H1 (cell line): ENCODE results near the gene NFKB1. TPM values are rescaled to one million over a fixed set of nuclear protein-coding genes. Genes with fewer than 3 reads are reported as not detected.

Source experiments
- CTCF ChIA-PET: fragments of 300-600 bp; sonication (Branson Sonifier 250); formaldehyde crosslinking; loops from one replicate; lab custom pipeline; 2021; ENCODE audit not compliant: partially characterized antibody; lab: Charles Lee
- POLR2A ChIA-PET: fragments of 300-600 bp; sonication (Branson Sonifier 250); formaldehyde crosslinking; loops from one replicate; lab custom pipeline; 2021; ENCODE audit warnings: inconsistent platforms; ENCODE audit not compliant: partially characterized antibody; lab: Charles Lee
- DNase-seq, 2 experiments: peaks; one replicate each; pipeline versions ENCODE4 v3.0.0 to v3.0.0-alpha.2; 2010 to 2022; ENCODE audit warnings: low spot score in 2 of 2, low read depth in 1 of 2, mixed read lengths in 1 of 2
- FAIRE-seq: peaks from 2 replicates; lab custom pipeline; 2011; peaks lifted over from hg19 to GRCh38; lab: Jason Lieb, UNC
- H2AFZ ChIP-seq: 2 replicates; pipeline ENCODE4 v1.8.1; 2012; ENCODE audit warnings: low read length, inconsistent platforms
- H2AK5ac ChIP-seq: 2 replicates; pipeline ENCODE4 v1.6.1; 2013; ENCODE audit warnings: low read depth, low read length
- H2BK120ac ChIP-seq: replicated peaks from 2 replicates; pipeline ENCODE3; 2013; ENCODE audit warnings: low read depth, low read length, inconsistent platforms
- H2BK12ac ChIP-seq: 2 replicates; pipeline ENCODE4 v1.6.1; 2013; ENCODE audit warnings: low read depth, low read length
- H2BK15ac ChIP-seq: 2 replicates; pipeline ENCODE4 v1.6.1; 2013; ENCODE audit warnings: low read length
- H2BK20ac ChIP-seq: 2 replicates; pipeline ENCODE4 v1.6.1; 2013; ENCODE audit warnings: low read length
- H2BK5ac ChIP-seq: 2 replicates; pipeline ENCODE4 v1.6.1; 2013; ENCODE audit warnings: low read depth, low read length
- H3K14ac ChIP-seq: 2 replicates; pipeline ENCODE4 v1.6.1; 2013; ENCODE audit warnings: inconsistent platforms; ENCODE audit not compliant: insufficient read length
- H3K18ac ChIP-seq: 2 replicates; pipeline ENCODE4 v1.6.1; 2013; ENCODE audit warnings: low read length; ENCODE audit errors: extremely low read depth
- H3K23ac ChIP-seq: 2 replicates; pipeline ENCODE4 v1.6.1; 2013; ENCODE audit warnings: inconsistent platforms; ENCODE audit not compliant: insufficient read length
- H3K23me2 ChIP-seq: 2 replicates; pipeline ENCODE4 v1.6.1; 2013; ENCODE audit warnings: low read depth, low read length
- H3K27ac ChIP-seq: 2 replicates; pipeline ENCODE4 v1.6.1; 2011; ENCODE audit warnings: low read depth, low read length, inconsistent platforms
- H3K27me3 ChIP-seq, 4 experiments: replicated peaks in 1 of 4; 1 replicate in 1 of 4; 2 replicates in 3 of 4; pipeline versions ENCODE4 v1.6.1 to v1.8.1; 2011 to 2013; ENCODE audit warnings: low read length in 3 of 4, mild to moderate bottlenecking in 3 of 4, inconsistent platforms in 2 of 4, mixed read lengths in 2 of 4, moderate library complexity in 1 of 4; ENCODE audit not compliant: control insufficient read depth in 3 of 4, insufficient read depth in 3 of 4; ENCODE audit errors: extremely low read depth in 1 of 4
- H3K36me3 ChIP-seq, 4 experiments: 2 replicates each; pipeline versions ENCODE4 v1.6.1 to v1.8.1; 2011 to 2013; ENCODE audit warnings: mild to moderate bottlenecking in 4 of 4, low read length in 3 of 4, moderate library complexity in 2 of 4, control low read depth in 1 of 4, inconsistent platforms in 1 of 4; ENCODE audit not compliant: insufficient read depth in 4 of 4, control insufficient read depth in 2 of 4
- H3K4ac ChIP-seq: replicated peaks from 2 replicates; pipeline ENCODE3; 2013; ENCODE audit warnings: low read length, low read depth, mixed read lengths, inconsistent platforms; ENCODE audit not compliant: insufficient read length
- H3K4me1 ChIP-seq, 4 experiments: replicated peaks in 1 of 4; 1 replicate in 1 of 4; 2 replicates in 3 of 4; pipeline versions ENCODE4 v1.6.1 to v1.8.1; 2011 to 2013; ENCODE audit warnings: low read length in 3 of 4, inconsistent platforms in 2 of 4, mixed read lengths in 1 of 4; ENCODE audit not compliant: insufficient read depth in 4 of 4, control insufficient read depth in 3 of 4
- H3K4me2 ChIP-seq, 2 experiments: 2 replicates each; pipeline versions ENCODE4 v1.6.1 to v1.8.1; 2011 to 2013; ENCODE audit warnings: low read depth in 2 of 2, low read length in 2 of 2, control low read depth in 1 of 2, inconsistent platforms in 1 of 2, mild to moderate bottlenecking in 1 of 2; ENCODE audit not compliant: insufficient read depth in 1 of 2
- H3K4me3 ChIP-seq, 4 experiments: fragments of 200-600, 300-600 bp in 1 of 4; sonication (generic), shearing (Covaris generic), sonication (Bioruptor Twin) in 1 of 4; 2 replicates each; pipeline versions ENCODE4 v1.5.1 to v1.8.1; 2011 to 2016; ENCODE audit warnings: low read length in 4 of 4, low read depth in 3 of 4, control low read depth in 2 of 4, inconsistent platforms in 2 of 4, mild to moderate bottlenecking in 2 of 4, mixed read lengths in 1 of 4, moderate library complexity in 1 of 4; ENCODE audit not compliant: insufficient read depth in 2 of 4; ENCODE audit errors: extremely low read depth in 1 of 4
- H3K56ac ChIP-seq: replicated peaks from 2 replicates; pipeline ENCODE3; 2013; ENCODE audit warnings: low read depth, mild to moderate bottlenecking, mixed read lengths, low read length, inconsistent platforms; ENCODE audit not compliant: insufficient read length
- H3K79me1 ChIP-seq: 2 replicates; pipeline ENCODE4 v1.6.1; 2013; ENCODE audit warnings: low read depth, low read length, control low read depth
- H3K79me2 ChIP-seq, 2 experiments: 2 replicates each; pipeline versions ENCODE4 v1.6.1 to v1.8.1; 2012 to 2013; ENCODE audit warnings: low read length in 2 of 2, mild to moderate bottlenecking in 2 of 2, inconsistent platforms in 1 of 2; ENCODE audit not compliant: insufficient read depth in 2 of 2, control insufficient read depth in 1 of 2
- H3K9ac ChIP-seq, 4 experiments: replicated peaks in 1 of 4; 1 replicate in 1 of 4; 2 replicates in 3 of 4; pipeline versions ENCODE4 v1.6.1 to v1.8.1; 2011 to 2013; ENCODE audit warnings: low read depth in 3 of 4, low read length in 3 of 4, control low read depth in 2 of 4, mild to moderate bottlenecking in 2 of 4, moderate library complexity in 2 of 4, inconsistent platforms in 1 of 4; ENCODE audit errors: extremely low read depth in 1 of 4
- H3K9me3 ChIP-seq, 2 experiments: 2 replicates each; pipeline versions ENCODE4 v1.6.1 to v1.8.1; 2012 to 2013; ENCODE audit warnings: mild to moderate bottlenecking in 2 of 2, moderate library complexity in 2 of 2, control low read depth in 1 of 2, inconsistent platforms in 1 of 2, low read depth in 1 of 2, low read length in 1 of 2, mixed read lengths in 1 of 2; ENCODE audit not compliant: insufficient read depth in 2 of 2
- H4K20me1 ChIP-seq, 2 experiments: replicated peaks in 1 of 2; 2 replicates each; pipeline versions ENCODE3 to v1.8.1; 2011 to 2013; ENCODE audit warnings: inconsistent platforms in 2 of 2, low read length in 2 of 2, mild to moderate bottlenecking in 1 of 2; ENCODE audit not compliant: insufficient read depth in 2 of 2, control insufficient read depth in 1 of 2
- H4K5ac ChIP-seq: 2 replicates; pipeline ENCODE4 v1.6.1; 2013; ENCODE audit warnings: low read length, low read depth, mixed read lengths, inconsistent platforms; ENCODE audit not compliant: insufficient read length
- H4K8ac ChIP-seq: 2 replicates; pipeline ENCODE4 v1.8.0; 2013; ENCODE audit warnings: mild to moderate bottlenecking, moderate library complexity, low read length, inconsistent platforms; ENCODE audit not compliant: insufficient read depth; ENCODE audit errors: extremely low read depth
- H4K91ac ChIP-seq: replicated peaks from 2 replicates; pipeline ENCODE3; 2013; ENCODE audit warnings: low read length, mixed read lengths, inconsistent platforms; ENCODE audit not compliant: insufficient read length
- ATF3 ChIP-seq: IDR thresholded peaks from 2 replicates; pipeline ENCODE4 v1.6.1; 2011; ENCODE audit warnings: low read depth, mild to moderate bottlenecking, low read length; ENCODE audit not compliant: insufficient read depth
- BACH1 ChIP-seq: IDR thresholded peaks from 2 replicates; pipeline ENCODE4 v1.6.1; 2012; ENCODE audit warnings: low read length, improper control_type of control experiment
- BCL11A ChIP-seq, 2 experiments: IDR thresholded peaks; one replicate each; pipeline ENCODE4 v1.6.1; 2011; ENCODE audit warnings: low read depth in 2 of 2, low read length in 2 of 2, mild to moderate bottlenecking in 2 of 2
- HDAC2 ChIP-seq, 2 experiments: fragments of 300-600 bp in 1 of 2; sonication (generic) in 1 of 2; IDR thresholded peaks; 2 replicates each; pipeline ENCODE4 v1.6.1; 2011 to 2012; ENCODE audit warnings: low read depth in 2 of 2, low read length in 2 of 2, mild to moderate bottlenecking in 2 of 2, moderate library complexity in 2 of 2, borderline replicate concordance in 1 of 2, inconsistent platforms in 1 of 2
- KDM4A ChIP-seq: IDR thresholded peaks from one replicate; pipeline ENCODE4 v1.7.1; 2012; ENCODE audit warnings: low read depth, mild to moderate bottlenecking, moderate library complexity, low read length, inconsistent platforms; ENCODE audit not compliant: severe bottlenecking
- NRF1 ChIP-seq: IDR thresholded peaks from 2 replicates; pipeline ENCODE4 v1.6.1; 2011; ENCODE audit warnings: mild to moderate bottlenecking, low read depth, low read length, improper control_type of control experiment
- POLR2A ChIP-seq, 2 experiments: IDR thresholded peaks; 1 replicate in 1 of 2; 2 replicates in 1 of 2; pipeline ENCODE4 v1.6.1; 2011; ENCODE audit warnings: low read depth in 2 of 2, low read length in 2 of 2, mild to moderate bottlenecking in 2 of 2; ENCODE audit errors: control extremely low read depth in 1 of 2
- RBBP5 ChIP-seq: IDR thresholded peaks from 2 replicates; pipeline ENCODE4 v1.7.1; 2012; ENCODE audit warnings: low read depth, mild to moderate bottlenecking, inconsistent platforms, low read length, moderate library complexity, borderline replicate concordance
- RFX5 ChIP-seq: IDR thresholded peaks from 2 replicates; pipeline ENCODE4 v1.6.1; 2011; ENCODE audit warnings: low read depth, low read length, improper control_type of control experiment, borderline replicate concordance
- SP2 ChIP-seq: IDR thresholded peaks from 2 replicates; pipeline ENCODE4 v1.6.1; 2012; ENCODE audit warnings: mild to moderate bottlenecking, low read length, inconsistent platforms
- TAF7 ChIP-seq: optimal IDR thresholded peaks from 2 replicates; pipeline ENCODE3; 2011; ENCODE audit warnings: low read depth, mild to moderate bottlenecking, inconsistent platforms, low read length, moderate library complexity, borderline replicate concordance
- YY1 ChIP-seq: IDR thresholded peaks from 2 replicates; pipeline ENCODE4 v1.6.1; 2011; ENCODE audit warnings: low read depth, mild to moderate bottlenecking, low read length
- polyA plus RNA-seq, 7 experiments: library from polyadenylated mRNA; depleted of rRNA in 3 of 7; stranded (reverse) in 5 of 7; unstranded in 2 of 7; fragments of >200 nt in 5 of 7; fragments of 200-250 nt in 2 of 7; gene quantifications; 1 replicate in 5 of 7; 2 replicates in 1 of 7; 4 replicates in 1 of 7; pipeline versions ENCODE4 v1.2.1 to v1.2.3, GENCODE V29; 2011 to 2013; ENCODE audit warnings: missing spikeins in 2 of 7, mixed read lengths in 2 of 7
- total RNA-seq: library from RNA; stranded (reverse); fragmentation: NEBNext Ultra II Directional; extraction: Animal tissue kit (Norgen Biotek cat#: 25700); gene quantifications from 2 replicates; pipeline ENCODE4 v1.2.1, GENCODE V29; 2021
- TF ChIP-seq, protein P1 (sequence below): IDR thresholded peaks from 2 replicates; pipeline ENCODE4 v1.6.1; 2011; ENCODE audit warnings: low read length, improper control_type of control experiment
- TF ChIP-seq, protein P2 (sequence below): IDR thresholded peaks from 2 replicates; pipeline ENCODE4 v1.6.1; 2012; ENCODE audit warnings: inconsistent platforms

Gene NFKB1
- total and polyA plus RNA-seq, 2 of the 8 experiments (the other 6 are each of a cell fraction or from before 2014, with no cell fraction given) = 2.9 to 6.8 TPM

DNA sequence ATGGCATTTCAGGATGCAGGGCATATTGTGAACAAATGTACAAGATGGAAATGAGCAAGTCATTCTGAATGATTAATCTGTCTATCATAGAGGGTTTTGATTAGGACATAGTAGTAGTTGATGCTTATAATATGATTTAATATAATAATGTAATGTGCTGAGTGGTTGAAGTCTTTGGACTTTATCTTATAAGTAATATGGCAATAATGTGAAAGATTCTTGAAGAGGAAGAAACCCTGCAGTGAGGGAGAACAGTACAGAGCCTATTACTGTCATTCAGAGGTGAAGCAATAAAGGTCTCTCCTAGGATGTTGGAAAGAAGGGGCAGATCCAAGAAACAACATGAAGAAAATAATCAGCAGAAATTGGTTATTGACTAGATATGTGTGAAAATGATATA lies 16.6 kb downstream of the NFKB1 start:
- Histone ChIP-seq H2AFZ (no peak overlapping the region), H4K8ac (no peak overlapping the region), H3K4ac (no peak overlapping the region), H3K9ac (no peak overlapping the region), H3K36me3 (no peaks in the 10 kb centered on the region), H3K9me3 (peaks cover 0 to 3% of the 10 kb centered on the region in 2 experiments; a peak in 1 of 4 replicates), H2BK12ac (no peak overlapping the region), H3K4me1 (peaks cover 0 to 3% (median 0%) of the 10 kb centered on the region in 4 experiments; a peak in 1 of 7 replicates), H2BK20ac (no peak overlapping the region), H3K79me2 (no peaks in the 10 kb centered on the region), H3K27me3 (peaks cover 0 to 1% (median 0%) of the 10 kb centered on the region in 4 experiments; a peak in 1 of 7 replicates), H4K20me1 (no peaks in the 10 kb centered on the region), H3K14ac (no peak overlapping the region), H2BK5ac (no peak overlapping the region), H4K91ac (no peak overlapping the region), H3K23ac (no peak overlapping the region), H2BK15ac (no peak overlapping the region), H4K5ac (no peak overlapping the region), H2AK5ac (no peak overlapping the region), H3K79me1 (no peaks in the 10 kb centered on the region), H3K56ac (no peak overlapping the region), H3K23me2 (no peaks in the 10 kb centered on the region), H3K18ac (no peak overlapping the region), H3K4me3 (no peak overlapping the region), H2BK120ac (no peak overlapping the region), H3K27ac (no peak overlapping the region), H3K4me2 (no peak overlapping the region)
- POLR2A ChIA-PET = no interaction called here
- CTCF ChIA-PET = no interaction called here
- no peak for FAIRE-seq
- no peak for DNase-seq
- TF ChIP-seq TAF7 (no peak), KDM4A (no peak), BCL11A (IDR thresholded peaks at IDR 0.05; ENCODE audit: low read depth in 2 of 2, low read length in 2 of 2) (no peak), SP2 (no peak), BACH1 (no peak), ATF3 (no peak), YY1 (no peak), POLR2A (IDR thresholded peaks at IDR 0.05; ENCODE audit: control extremely low read depth in 1 of 2, low read depth in 2 of 2, low read length in 2 of 2) (no peak), HDAC2 (IDR thresholded peaks at IDR 0.05; ENCODE audit: borderline replicate concordance in 1 of 2, low read depth in 2 of 2, low read length in 2 of 2) (no peak), RFX5 (no peak), NRF1 (no peak), RBBP5 (no peak)
- TF ChIP-seq, protein P1, sequence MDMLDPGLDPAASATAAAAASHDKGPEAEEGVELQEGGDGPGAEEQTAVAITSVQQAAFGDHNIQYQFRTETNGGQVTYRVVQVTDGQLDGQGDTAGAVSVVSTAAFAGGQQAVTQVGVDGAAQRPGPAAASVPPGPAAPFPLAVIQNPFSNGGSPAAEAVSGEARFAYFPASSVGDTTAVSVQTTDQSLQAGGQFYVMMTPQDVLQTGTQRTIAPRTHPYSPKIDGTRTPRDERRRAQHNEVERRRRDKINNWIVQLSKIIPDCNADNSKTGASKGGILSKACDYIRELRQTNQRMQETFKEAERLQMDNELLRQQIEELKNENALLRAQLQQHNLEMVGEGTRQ = no peak
- TF ChIP-seq, protein P2, sequence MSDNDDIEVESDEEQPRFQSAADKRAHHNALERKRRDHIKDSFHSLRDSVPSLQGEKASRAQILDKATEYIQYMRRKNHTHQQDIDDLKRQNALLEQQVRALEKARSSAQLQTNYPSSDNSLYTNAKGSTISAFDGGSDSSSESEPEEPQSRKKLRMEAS = no peak
